ENCODE results near the gene MZF1.

DNA sequence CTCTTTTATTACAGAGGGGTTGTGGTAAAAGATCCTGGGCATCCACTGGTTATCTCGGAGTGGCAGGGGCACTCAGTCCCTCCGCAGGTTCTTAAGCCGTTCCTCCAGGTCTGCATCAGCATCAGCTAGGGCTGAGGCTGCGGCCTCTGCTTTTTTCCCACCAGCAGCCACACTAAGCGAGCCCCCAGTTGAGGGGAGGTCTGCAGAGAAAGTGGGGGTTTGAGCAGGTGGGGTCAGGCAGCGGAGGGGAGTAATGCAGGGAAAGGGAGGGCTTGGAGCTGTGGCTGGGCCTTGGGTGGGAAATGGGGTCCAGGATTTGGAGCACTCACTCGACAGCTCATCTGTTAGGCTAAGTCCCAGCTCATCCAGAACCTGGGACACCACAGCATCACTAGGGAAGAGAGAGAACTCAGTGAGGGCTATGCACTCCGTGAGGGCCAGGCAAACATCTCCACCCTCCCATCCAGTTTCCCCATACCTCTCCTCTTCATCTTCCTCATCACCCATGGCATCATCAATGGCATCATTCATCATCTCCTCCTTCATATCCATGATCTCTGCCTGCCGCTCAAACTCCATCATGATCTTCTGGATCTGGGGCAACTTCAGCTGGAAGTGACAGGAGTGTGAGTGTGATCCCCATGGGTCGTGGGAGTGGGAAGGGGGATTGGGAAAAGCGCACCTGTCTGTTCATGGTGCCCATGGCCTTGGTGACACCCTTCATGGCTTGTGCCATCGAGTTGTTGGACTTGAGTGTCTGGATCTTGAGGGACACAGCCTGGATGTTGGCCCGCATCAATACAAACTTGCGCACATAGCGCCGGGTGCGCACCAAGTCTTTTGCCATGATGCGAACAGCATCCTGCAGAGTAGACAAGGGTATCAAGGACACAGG is 21.3 kb downstream of the MZF1 start:
- TF ChIP-seq EZH2 (IDR thresholded peaks at IDR 0.05; ENCODE audit: insufficient read depth, low read length) = no peak
- TF ChIP-seq, protein P1, sequence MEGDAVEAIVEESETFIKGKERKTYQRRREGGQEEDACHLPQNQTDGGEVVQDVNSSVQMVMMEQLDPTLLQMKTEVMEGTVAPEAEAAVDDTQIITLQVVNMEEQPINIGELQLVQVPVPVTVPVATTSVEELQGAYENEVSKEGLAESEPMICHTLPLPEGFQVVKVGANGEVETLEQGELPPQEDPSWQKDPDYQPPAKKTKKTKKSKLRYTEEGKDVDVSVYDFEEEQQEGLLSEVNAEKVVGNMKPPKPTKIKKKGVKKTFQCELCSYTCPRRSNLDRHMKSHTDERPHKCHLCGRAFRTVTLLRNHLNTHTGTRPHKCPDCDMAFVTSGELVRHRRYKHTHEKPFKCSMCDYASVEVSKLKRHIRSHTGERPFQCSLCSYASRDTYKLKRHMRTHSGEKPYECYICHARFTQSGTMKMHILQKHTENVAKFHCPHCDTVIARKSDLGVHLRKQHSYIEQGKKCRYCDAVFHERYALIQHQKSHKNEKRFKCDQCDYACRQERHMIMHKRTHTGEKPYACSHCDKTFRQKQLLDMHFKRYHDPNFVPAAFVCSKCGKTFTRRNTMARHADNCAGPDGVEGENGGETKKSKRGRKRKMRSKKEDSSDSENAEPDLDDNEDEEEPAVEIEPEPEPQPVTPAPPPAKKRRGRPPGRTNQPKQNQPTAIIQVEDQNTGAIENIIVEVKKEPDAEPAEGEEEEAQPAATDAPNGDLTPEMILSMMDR (IDR thresholded peaks at IDR 0.05; ENCODE audit: insufficient read depth, low read depth, low read length) = no peak
